Right atrium auricular region (tissue), 2 donors: ENCODE results near the gene TECPR1. TPM values are rescaled to one million over a fixed set of nuclear protein-coding genes. Genes with fewer than 3 reads are reported as not detected.

Experiments
- DNase-seq: peaks from one replicate; pipeline ENCODE4 v3.0.0-alpha.2; 2019; ENCODE audit warnings: low spot score
- H3K27ac ChIP-seq, 2 donors: fragments of 200-600 bp; sonication (generic); 1 replicate in 1 of 2; 2 replicates in 1 of 2; pipeline ENCODE4 v1.5.1; 2016 to 2019
- H3K27me3 ChIP-seq, 2 donors: fragments of 200-600 bp; sonication (generic); one replicate each; pipeline versions ENCODE4 v1.5.1 to v1.6.0; 2017 to 2019
- H3K36me3 ChIP-seq: fragments of 200-600 bp; sonication (generic); one replicate; pipeline ENCODE4 v1.5.1; 2016
- H3K4me1 ChIP-seq, 2 donors: fragments of 200-600 bp; sonication (generic); one replicate each; pipeline versions ENCODE4 v1.5.1 to v1.6.0; 2017 to 2019
- H3K4me3 ChIP-seq, 2 donors: fragments of 200-600 bp; sonication (generic); 1 replicate in 1 of 2; 2 replicates in 1 of 2; pipeline ENCODE4 v1.5.1; 2017 to 2019; ENCODE audit warnings: mild to moderate bottlenecking in 1 of 2, moderate library complexity in 1 of 2
- H3K9me3 ChIP-seq, 2 donors: fragments of 200-600 bp; sonication (generic); one replicate each; pipeline ENCODE4 v1.5.1; 2019
- total RNA-seq, 2 donors: library from RNA; depleted of rRNA; stranded (reverse); fragments of >200 nt; gene quantifications; one replicate each; pipeline ENCODE4 v1.1.0, GENCODE V29; 2016
- TF ChIP-seq, protein P1 (sequence below), 2 donors: fragments of 200-600 bp; sonication (generic); IDR thresholded peaks; one replicate each; pipeline ENCODE4 v1.5.1; 2019; ENCODE audit warnings: antibody characterized with exemption in 2 of 2

The TECPR1 gene
- total RNA-seq, 2 donors from 2014 or later, result 11.5 to 13.9 TPM

DNA sequence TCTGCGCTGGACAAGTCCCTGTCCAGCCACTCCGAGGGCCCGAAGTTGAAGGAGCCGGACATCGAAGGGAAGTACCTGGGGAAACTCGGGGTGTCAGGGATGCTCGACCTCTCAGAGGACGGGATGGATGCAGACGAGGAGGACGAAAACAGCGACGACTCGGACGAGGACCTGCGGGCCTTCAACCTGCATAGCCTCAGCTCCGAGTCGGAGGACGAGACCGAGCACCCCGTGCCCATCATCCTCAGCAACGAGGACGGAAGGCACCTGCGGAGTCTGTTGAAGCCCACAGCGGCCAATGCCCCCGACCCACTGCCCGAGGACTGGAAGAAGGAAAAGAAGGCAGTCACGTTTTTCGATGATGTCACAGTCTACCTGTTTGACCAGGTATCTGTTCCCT lies 57.8 kb downstream of the TECPR1 start:
- Histone ChIP-seq H3K4me1 (no peaks in the 10 kb centered on the region), H3K4me3 (no peak overlapping the region), H3K9me3 (no peaks in the 10 kb centered on the region), H3K36me3 (peaks cover 61% of the 10 kb centered on the region), H3K27ac (no peak overlapping the region), H3K27me3 (no peaks in the 10 kb centered on the region)
- TF ChIP-seq, protein P1, sequence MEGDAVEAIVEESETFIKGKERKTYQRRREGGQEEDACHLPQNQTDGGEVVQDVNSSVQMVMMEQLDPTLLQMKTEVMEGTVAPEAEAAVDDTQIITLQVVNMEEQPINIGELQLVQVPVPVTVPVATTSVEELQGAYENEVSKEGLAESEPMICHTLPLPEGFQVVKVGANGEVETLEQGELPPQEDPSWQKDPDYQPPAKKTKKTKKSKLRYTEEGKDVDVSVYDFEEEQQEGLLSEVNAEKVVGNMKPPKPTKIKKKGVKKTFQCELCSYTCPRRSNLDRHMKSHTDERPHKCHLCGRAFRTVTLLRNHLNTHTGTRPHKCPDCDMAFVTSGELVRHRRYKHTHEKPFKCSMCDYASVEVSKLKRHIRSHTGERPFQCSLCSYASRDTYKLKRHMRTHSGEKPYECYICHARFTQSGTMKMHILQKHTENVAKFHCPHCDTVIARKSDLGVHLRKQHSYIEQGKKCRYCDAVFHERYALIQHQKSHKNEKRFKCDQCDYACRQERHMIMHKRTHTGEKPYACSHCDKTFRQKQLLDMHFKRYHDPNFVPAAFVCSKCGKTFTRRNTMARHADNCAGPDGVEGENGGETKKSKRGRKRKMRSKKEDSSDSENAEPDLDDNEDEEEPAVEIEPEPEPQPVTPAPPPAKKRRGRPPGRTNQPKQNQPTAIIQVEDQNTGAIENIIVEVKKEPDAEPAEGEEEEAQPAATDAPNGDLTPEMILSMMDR (IDR thresholded peaks at IDR 0.05), result no peak
- no peak for DNase-seq

DNA sequence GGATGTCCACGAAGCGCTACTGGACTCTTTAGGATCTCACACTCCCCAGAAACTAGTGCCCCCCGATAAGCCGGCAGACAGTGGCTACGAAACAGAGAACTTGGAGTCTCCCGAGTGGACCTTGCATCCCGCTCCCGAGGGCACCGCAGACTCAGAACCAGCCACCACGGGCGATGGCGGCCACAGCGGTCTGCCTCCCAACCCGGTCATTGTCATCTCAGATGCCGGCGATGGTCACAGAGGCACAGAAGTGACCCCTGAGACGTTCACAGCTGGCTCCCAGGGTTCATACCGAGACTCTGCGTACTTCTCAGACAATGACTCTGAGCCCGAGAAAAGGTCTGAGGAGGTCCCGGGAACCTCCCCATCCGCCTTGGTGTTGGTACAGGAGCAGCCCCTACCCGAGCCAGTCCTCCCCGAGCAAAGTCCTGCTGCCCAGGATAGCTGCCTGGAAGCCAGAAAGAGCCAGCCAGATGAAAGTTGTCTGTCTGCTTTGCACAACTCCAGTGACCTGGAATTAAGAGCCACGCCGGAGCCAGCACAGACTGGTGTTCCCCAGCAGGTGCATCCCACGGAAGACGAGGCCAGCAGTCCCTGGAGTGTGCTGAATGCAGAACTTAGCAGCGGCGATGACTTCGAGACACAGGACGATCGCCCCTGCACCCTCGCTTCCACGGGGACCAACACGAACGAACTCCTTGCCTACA lies 58.4 kb downstream of the TECPR1 start:
- Histone ChIP-seq H3K36me3 (peaks cover 61% of the 10 kb centered on the region), H3K4me3 (no peak overlapping the region), H3K27ac (no peak overlapping the region), H3K4me1 (no peaks in the 10 kb centered on the region), H3K27me3 (no peaks in the 10 kb centered on the region), H3K9me3 (no peaks in the 10 kb centered on the region)
- DNase-seq, result no peak
- TF ChIP-seq, protein P1 (IDR thresholded peaks at IDR 0.05), result no peak

DNA sequence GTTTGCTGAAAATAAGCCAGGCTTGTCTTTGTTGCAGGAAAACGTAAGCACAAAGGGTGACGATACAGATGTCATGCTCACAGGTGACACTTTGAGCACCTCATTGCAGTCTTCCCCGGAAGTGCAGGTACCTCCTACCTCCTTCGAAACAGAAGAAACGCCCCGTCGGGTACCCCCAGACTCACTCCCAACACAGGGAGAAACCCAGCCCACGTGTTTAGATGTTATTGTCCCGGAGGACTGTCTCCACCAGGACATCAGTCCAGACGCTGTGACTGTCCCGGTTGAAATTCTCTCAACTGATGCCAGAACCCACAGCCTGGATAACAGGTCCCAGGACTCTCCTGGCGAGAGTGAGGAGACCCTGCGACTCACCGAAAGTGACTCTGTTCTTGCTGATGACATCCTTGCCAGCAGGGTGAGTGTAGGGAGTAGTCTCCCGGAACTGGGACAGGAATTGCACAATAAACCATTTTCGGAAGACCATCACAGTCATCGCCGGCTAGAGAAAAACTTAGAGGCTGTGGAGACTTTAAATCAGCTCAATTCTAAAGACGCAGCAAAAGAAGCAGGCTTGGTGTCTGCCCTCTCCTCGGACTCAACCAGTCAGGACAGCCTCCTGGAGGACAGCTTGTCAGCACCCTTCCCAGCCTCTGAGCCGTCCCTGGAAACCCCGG lies 59.1 kb downstream of the TECPR1 start:
- H3K9me3 ChIP-seq, result no peaks in the 10 kb centered on the region
- H3K4me3 ChIP-seq, result no peak overlapping the region
- no peaks in the 10 kb centered on the region for H3K27me3 ChIP-seq
- H3K27ac ChIP-seq, result no peak overlapping the region
- TF ChIP-seq, protein P1 (IDR thresholded peaks at IDR 0.05), result no peak
- no peak for DNase-seq
- H3K4me1 ChIP-seq, result no peaks in the 10 kb centered on the region
- peaks cover 61% of the 10 kb centered on the region for H3K36me3 ChIP-seq

DNA sequence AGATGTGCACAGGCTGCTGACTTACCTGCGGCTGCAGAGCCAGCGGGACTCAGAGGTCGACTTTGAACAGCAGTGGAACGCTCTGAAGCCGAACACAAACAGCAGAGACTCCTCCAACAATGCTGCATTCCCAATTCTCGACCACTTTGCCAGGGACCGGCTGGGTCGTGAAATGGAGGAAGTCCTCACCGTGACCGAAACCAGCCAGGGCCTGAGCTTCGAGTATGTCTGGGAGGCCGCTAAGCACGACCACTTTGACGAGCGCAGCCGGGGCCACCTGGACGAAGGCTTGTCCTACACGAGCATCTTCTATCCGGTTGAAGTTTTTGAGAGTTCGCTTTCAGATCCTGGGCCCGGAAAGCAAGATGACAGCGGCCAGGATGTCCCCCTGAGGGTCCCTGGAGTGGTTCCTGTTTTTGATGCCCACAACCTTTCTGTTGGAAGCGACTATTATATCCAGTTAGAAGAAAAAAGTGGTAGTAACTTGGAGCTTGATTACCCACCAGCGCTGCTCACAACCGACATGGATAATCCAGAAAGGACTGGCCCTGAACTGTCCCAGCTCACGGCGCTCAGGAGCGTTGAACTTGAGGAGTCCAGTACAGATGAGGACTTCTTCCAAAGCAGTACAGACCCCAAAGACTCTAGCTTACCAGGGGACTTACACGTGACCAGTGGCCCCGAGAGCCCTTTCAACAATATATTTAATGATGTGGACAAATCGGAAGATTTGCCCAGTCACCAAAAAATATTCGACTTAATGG lies 60.2 kb downstream of the TECPR1 start:
- no peak for DNase-seq
- no peaks in the 10 kb centered on the region for H3K9me3 ChIP-seq
- no peaks in the 10 kb centered on the region for H3K4me1 ChIP-seq
- peaks cover 61% of the 10 kb centered on the region for H3K36me3 ChIP-seq
- no peak overlapping the region for H3K27ac ChIP-seq
- no peak overlapping the region for H3K4me3 ChIP-seq
- no peaks in the 10 kb centered on the region for H3K27me3 ChIP-seq
- TF ChIP-seq, protein P1 (IDR thresholded peaks at IDR 0.05), result no peak

DNA sequence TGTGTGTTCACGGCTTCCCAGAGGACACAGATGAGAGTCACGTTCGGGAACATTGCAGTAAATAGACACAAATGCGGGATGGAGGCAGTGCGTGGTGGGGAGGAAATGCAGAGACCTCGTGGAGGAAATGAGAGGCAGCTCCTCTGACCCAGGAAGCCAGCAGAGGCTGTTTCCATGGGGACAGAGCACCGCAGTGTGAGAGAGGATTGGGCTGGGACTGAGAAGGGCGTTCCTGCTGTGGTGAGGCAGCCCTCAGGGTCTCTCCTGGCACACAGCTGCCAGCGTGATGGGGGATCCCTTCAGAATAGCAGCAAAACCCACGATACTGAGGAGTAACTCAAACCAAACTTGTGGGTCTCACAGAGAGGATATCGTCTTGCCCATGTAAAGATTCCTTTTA lies 62.5 kb downstream of the TECPR1 start:
- Histone ChIP-seq H3K9me3 (no peaks in the 10 kb centered on the region), H3K4me3 (no peak overlapping the region), H3K27me3 (no peaks in the 10 kb centered on the region), H3K27ac (no peak overlapping the region), H3K4me1 (no peaks in the 10 kb centered on the region), H3K36me3 (peaks cover 39% of the 10 kb centered on the region)
- no peak for DNase-seq
- TF ChIP-seq, protein P1 (IDR thresholded peaks at IDR 0.05), result no peak
